Activated CD8-positive, alpha-beta memory T cell treated with anti-CD3 and anti-CD28 coated beads for 1 hour (primary cell): ENCODE measurements around the gene SLC9A1.

ENCODE experiments used
- DNase-seq, 2 donors: peaks; one replicate each; pipeline ENCODE4 v3.0.0-alpha.2; 2020; ENCODE audit warnings: low read depth in 1 of 2; ENCODE audit errors: extremely low read depth in 1 of 2

SLC9A1 gene

DNA sequence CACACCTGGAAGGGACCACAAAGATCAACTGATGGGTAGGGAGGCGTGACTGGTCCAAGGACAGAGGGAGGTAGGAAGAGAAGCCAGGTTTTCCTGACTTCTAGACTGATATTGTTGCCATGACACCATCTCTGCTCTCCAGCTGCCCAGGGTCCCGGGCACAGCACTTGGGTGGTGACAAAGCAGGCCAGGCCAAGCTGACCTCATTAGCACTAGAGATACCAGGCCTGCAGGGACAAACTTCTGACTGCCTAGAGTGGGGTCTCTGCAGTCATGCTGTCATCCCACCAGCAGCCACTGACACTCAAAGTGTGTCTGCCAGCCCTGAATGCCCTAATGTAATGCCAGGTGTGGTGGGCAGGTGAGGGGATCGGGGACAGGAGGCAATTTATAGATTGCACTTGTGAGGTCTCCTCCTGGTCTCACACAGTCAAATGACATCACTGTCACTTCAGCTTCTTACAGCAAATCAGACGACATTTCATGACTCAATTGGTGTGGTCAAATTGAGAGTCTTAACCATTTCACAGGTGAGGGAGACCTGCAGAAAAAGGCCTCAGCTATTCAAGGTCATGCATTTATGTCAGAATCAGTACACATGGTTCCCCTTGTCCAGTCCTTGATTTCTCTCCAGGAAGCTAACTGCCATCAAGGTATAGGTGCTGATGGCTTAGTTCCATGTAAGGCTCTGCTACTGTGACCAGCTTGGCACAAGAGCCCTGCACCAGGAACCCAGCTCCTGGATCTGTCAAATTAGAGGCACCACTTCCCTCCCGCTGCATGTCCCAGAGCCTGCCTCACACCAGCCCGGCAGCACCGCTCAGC lies 2.7 kb downstream of the SLC9A1 start:
- DNase-seq = no peak

DNA sequence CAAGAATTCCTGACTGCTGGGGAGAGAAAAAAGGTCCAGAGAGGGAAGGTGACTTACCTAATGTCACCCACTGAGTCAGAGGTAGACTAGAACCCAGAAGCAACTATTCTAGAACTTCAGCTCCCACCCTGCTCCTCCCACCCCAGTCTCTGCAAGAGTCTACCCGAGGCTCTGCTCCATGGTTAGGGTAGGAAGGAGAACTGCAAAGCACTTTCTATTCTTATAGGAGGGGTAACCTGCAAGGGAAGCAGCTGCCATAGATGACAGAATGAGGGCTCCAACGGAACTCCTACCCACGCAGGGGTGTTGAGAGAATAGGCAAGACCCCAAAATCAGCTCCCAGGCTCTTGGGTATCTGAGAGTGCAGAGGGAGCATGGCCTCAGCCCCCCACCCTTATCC lies 4.3 kb downstream of the SLC9A1 start:
- DNase-seq = no peak

DNA sequence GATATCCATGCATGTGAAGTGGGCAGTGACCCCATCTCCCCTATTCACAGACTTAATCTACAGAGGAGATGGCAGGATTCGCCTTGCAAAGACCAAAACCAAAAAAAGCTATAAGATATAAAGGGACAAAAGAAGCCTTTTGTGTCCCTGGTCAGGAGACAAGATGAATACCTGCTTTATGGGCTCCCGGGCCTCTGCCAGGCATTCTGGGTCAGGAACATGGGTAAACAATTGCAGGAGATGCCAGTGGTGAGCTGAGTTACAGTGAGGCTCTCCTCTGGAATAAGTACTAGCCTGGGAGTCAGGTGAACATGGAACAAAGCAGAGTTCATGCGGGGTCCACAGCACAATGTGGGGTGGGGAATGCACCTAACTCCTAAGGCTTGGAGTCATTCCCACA lies 4.7 kb downstream of the SLC9A1 start:
- no peak for DNase-seq

DNA sequence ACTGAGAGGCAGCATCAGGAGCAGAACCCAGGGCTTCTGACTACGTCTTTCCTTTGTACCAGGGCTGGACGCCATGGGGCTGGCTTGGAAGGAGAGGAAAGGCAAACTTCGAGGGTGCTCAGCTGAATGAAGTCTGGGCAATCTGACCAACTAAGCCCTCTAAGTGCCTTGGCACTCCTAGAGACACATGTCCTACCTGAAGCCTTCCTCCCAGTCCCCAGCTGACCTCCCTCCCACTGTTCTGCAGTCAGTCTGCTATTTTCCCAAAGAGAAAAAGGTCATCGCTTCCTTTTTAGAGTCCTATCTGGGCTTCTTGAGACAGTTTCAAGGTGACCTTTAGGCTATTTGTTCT lies 5.2 kb downstream of the SLC9A1 start:
- DNase-seq = no peak

DNA sequence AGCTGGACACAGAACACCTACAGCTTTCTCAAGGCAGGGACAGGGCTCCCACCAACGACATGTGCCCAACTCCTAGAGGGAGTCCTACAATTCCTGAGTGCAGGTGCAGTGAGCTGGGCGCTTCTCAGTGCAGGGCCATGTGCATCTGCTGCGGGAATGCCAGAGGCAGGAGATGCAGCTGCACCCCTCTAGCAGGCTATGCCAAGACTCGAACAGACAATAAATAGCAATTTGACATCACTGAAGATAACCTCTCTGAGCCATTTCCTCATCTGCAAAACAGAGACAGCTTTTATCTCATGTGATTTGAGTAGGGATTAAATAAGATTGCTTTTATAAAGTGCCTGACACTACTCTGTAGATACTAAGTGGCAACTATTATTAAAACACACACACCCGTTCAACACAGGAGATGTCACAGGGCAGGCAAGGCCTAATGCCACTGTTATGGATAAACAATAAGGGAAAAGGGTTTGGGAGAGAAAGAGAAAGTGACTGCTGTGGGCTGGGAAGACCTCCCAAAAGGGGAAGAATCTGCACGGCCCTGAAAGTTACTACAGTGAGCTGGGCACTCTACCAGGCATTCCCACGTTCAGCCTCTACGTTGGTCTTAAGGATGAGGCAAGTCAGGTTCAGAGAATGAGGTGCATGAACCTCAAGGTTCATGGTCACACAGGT lies 5.7 kb downstream of the SLC9A1 start:
- DNase-seq = no peak

DNA sequence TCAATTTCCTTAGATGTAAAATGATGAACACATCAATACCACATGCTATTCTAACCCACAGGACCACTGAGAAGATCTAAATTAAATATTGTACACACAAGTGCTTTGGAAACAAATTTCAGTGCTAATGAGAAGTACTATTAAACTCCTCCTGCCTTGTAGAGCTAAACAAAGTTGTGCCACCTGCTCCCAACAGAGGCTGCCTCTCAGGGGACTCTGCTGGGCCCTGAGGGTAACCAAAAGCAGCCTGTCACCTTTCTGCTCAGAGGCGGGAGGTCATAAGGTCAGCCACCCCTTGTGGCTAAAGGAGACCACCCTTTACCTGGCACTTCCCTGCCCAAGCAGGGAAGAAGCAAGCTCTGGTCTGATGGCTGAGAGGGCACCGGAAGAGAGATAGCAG lies 6.3 kb downstream of the SLC9A1 start:
- no peak for DNase-seq

DNA sequence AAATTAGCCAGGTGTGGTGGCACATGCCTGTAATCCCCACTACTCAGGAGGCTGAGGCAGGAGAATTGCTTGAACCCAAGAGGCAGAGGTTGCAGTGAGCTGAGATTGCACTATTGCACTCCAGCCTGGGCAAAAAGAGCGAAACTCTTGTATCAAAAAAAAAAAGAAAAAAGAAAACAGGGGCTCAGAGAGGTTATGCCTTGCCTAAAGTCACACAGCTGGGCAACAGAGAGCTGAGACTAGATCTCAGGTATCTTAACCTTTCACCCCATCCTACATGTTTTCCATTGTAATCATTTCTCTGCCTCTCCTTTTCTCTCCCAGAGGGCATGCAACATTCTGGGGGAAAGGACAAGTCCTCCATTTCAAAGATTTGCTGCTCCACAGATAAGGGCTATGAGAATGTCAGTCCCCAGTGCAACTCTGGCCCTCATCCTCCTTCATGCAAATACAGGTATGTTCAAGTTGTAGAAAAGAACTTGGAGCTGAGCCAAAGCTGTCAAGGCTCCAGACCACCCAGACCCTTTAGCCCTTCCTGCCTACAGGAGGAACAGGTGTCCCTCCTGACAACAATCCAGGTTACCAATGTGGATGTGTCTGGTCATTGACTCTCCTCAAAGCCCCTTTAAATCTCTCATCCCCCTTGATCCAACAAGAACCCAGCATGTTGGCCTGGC lies 6.9 kb downstream of the SLC9A1 start:
- no peak for DNase-seq

DNA sequence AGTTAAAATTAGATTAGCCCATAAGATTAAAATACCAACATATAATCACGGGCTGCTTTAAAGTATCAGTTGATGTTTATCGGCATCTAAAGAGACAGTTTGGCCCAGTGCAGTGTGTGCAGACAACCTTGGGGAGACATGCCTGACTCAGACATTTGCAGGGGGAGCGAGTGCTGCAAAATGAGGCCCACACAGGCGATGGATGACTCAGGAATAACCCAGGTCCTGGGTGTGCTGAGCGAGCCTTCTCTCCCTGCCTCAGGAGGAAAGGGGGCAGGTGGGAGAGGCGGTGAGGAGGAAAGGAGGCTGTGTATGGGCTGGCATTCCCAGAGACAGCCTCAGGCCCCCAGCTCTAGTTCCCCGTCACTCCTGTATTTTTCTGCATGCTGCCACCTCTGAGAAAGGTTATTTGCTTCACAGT lies 9.0 kb downstream of the SLC9A1 start:
- DNase-seq = no peak

DNA sequence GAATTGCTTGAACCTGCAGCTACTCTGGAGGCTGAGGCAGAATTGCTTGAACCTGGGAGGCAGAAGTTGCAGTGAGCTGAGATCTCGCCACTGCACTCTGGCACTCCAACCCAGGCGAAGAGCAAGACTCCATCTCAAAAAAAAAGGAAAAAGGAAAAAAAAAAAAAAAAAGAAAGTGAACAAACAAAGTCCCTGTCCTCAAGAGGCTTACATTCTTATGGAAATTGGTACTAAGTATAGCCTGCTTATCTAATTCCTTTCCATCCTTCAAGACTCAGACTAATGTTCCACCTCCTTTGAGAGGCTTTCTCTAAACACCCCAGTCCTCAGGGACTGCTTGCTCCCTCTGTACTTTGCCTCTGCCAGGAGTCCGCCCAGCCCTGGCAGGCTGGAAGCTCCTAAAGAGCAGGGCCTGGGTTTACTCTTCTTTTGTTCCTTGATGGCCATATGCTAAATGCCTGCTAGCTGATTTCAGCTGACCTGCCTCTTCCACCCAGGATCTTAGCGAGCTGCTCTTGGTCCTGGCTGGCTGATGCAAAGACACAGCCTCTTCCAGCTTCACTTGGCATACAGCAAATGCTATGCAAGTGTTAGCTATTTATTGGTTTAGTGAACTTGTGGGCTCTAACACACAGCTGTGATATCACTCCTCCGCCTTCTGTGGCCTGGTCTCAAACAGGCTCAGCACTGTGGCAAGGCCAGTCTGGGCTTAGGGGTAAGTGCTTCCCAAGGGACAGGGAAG lies 9.8 kb downstream of the SLC9A1 start:
- no peak for DNase-seq

DNA sequence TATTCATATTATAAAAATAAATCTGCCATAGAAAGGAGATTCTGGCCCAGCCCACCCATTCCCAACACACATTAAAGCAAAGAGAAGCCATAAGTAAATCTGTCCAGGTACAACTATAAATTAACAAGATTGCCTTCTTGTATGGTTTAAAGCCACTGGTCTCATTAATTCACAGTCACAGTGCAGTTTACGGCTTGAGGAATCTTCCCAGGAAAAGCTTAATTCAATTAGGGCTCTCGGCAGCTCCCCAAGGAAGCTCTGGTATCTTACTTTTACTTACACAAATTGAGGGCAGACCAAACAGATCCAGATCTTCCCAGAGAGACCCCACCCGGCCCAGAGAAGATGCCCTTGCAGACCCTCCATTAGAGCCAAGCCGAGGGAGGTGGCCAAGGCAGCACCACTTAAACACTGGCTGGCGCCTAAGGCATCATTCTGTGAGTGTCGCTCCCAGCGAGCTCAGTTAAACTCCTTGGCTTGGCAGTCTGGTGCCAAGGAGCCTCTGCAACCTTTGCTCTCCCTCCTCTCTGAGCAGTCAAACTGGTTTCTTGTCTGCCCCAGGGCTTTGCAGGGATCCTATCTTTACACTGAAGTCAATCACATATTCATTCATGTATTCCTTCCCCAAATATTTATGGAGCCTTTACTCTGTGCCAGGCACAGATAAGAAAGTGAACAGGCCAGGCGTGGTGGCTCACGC lies 10.7 kb downstream of the SLC9A1 start:
- no peak for DNase-seq

DNA sequence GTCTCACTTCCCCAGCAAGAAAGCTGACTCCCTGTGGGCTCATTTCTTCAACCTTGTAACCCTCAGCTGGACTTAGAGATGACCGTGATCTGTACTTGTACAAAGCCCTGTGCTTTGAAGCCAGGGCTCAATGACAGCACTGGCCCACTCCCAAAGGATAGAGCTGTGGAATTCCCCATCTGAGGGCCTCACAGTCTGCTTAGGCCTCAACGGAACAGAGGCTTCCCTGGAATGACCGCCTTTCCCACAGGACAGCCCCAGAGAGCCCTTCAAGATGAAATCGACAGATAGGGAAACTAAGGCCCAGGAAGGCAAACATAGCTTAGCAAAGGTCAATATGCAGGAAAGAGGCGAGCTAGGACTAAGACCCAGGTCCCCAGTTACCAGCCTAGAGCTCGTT lies 11.5 kb downstream of the SLC9A1 start:
- DNase-seq = no peak

DNA sequence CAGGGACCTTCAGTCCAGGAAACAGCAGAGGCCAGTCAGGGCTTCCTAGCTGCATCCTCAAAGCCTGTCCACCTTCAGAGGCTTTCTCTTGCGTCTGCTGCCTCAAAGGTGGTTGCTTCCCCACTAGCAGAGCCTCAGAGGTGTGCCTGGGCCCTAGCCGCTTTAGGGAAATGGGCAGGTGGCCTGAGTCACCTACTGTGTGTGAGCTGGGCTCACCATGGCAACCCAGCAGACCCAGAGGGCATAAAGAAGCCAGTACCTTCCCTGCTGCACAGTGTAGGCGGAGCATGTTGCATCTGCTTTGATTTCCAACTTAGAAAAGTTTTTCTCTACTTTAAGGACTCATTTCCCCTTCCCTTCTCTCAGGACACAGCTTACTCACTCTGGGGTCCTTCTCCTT lies 12.5 kb downstream of the SLC9A1 start:
- DNase-seq = no peak

DNA sequence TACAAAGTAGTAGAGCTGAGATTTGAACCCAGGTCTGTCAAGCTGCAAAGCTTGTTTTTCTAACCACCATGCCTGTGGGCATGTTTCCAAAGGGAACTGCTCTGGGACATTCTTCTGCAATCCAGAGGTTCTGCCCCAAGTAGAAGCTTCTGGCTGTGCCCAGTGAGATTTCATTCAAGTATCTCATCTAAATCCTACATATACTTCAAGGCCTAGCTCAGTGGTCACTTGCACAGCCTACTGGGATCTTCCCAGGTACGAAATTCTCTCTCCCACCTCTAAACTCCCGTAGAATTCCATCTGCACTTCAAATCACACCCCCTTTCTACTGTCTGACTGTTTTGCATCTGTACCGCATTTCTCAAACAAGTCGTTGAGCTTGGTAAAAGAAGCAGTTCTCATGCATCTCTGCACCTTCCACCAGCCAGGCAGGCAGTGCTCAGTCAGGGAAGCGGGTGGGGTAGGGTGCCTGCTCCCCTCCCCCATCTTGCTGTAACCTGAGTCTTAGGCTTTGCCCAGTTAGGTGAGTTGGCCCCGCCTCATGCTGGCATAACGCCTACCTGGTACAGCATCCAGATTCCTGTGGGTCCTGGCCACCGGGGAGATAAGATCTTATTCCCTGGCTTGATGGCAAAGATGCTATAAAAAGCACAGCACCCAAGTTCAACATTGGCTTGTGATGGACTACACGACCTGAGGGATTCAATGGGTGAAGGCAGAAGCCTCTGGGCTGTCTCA lies 13.5 kb downstream of the SLC9A1 start:
- DNase-seq = no peak

DNA sequence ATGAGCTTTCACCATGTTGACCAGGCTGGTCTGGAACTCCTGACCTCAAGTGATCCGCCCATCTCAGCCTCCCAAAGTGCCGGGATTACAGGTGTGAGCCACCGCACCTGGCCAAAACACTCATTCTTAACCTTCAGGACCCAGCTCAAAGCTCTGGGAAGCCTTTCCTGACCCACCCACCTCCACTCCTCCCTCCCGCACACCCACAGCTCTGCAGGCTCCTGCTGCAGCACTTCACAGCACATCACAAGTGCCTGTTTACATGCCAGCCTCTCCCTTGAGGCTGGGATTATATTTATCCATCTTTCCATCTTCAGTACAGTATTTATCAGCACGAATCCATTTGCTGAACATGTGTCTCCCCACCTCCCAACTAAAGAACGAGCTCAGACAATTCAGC lies 14.9 kb downstream of the SLC9A1 start:
- DNase-seq = no peak

DNA sequence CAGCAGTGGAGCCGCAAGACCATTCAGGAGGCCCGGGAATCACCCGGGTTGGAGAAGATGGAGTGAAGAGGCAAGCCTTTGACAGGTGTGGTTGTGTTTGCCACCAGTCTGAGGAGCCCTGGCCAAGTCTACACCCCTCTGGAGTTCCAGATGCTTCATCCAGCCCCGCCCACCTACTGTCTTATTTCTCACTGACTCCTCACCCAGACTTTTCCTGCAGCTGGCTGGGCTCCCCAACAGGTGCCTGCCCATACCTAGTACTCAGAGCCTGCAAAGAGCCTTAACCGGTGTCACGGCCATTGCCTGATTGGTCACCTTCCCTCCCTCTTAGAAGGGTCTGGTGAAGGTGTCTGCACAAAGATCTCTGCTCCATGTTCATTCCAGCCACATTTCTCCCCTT lies 16.0 kb downstream of the SLC9A1 start:
- DNase-seq = no peak

DNA sequence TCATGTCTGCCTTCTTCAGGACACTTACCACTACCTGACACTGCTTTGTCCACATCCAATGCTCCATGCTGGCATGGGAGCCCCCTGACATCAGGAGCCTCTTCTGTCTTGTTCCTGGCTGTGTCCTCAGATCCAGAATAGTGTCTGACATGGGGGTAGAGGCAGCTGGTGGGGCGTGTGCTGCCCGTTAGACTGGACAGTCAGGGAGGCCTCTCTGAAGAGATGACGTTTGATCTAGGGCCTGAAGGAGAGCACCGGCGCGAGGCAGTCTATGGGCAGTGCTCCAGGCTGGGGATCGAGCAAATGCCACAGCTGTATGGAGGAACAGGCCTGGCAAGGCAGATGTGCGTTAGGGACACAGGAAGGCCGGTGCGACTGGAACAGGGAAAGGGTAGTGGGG lies 16.6 kb downstream of the SLC9A1 start:
- no peak for DNase-seq

DNA sequence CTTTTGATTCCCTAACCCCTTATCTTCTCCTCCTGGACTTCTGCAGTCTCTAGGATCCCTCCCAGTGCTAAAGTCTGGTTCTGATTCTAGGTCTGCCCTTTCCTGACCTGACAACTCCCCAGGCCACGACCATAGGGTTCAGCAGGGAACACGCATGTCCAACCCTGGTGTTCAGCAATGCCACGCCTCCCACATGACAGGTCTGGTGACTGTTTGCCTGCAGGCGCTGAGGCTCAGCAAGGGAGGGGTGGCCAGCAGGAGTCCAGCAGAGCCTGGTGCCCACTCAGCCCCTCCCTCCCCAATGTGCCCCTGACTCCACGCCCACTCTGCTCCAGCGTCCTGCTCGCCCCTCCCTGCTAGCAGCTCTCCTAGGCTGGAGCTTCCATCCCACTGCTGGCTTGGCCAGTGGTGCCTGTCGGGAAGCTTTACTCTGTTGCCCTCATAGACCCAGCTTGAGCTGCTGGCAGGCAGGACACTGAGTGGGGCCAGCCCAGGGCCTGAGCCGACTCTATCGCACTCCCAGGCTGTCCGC lies 17.3 kb downstream of the SLC9A1 start:
- no peak for DNase-seq

DNA sequence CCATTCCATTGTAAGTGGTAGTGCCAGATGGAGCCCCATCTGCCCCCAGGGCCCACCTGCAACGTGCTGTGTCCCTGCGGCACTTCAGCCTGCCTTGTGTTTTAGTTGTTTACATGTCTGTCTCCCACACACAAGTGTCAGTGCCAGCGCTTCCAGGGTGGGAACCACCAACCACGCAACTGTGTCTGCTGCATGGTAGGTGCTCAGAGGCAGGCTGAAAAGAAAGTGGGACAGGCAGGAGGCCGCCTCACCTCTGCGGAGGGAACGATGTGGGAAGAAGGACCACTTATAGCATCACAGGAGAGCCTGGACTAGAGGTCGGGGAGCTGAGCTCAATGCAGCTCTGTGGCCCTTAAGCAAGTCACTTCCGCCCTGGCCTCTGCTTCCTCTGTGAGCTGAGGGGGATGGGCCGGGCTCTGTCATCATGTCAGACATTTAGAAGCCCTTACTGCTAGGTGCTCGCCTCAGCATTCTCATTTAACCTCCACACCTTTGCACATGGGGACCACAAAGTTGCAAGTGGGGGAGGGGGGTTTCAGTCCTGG lies 17.9 kb downstream of the SLC9A1 start:
- peak; percentile 40 to 56 for DNase-seq

DNA sequence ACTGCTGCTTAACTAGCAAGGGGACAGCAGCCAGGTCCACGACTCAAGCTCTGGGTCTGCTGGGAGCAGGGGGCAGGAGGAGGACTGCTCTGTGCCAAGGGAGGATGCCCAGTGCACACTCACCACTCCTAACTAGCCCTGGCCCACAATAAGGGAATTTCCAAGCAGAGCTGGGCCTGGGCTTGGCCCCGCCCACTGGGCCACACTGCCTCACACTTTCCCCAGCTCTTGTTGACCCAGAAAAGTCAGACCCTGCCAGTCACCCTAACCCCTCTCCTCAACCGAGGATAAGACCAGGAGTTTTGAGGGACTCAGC lies 18.7 kb downstream of the SLC9A1 start:
- no peak for DNase-seq
